ENCODE measurements around the gene KLF4. TPM values are rescaled to one million over a fixed set of nuclear protein-coding genes. Genes with fewer than 3 reads are reported as not detected.

KLF4 gene
- total and polyA plus RNA-seq, 12 donors, result 16.7 to 62.2 (median 28.9) TPM

DNA sequence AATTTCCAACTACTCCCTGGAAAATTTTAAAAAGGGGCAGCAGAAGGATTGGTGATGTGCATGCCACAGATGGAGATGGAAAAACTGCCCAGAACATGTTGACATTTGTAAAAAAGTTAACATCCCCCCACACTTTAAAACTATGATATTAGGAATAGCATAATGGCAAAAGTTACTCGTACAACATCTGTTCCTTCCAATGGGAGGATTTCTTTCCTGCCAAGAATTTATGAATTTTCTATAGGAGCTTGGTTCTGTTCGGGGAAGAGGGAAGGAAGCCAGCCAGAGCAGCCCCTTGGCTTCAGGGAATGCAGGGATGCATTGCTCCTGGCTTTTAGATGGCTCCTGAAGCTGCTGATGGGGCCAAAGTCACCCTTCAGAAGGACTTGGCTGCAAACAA is 22.7 kb downstream of the KLF4 start:
- ATAC-seq (no peak), DNase-seq (no peak)
- Histone ChIP-seq H3K9me3 (no peaks in the 10 kb centered on the region), H3K27me3 (peaks cover 0 to 20% (median 0%) of the 10 kb centered on the region in 7 donors), H3K4me1 (peaks cover 0 to 14% (median 6%) of the 10 kb centered on the region in 9 donors), H3K27ac (no peak overlapping the region), H3K4me3 (no peak overlapping the region), H3K36me3 (no peaks in the 10 kb centered on the region)
- intact Hi-C loops (cut with DNase I), result loop anchor here in 9 of 10 donors (5.0 to 10.0 kb wide), 6 partner anchors 805 to 1295 kb away; no protein-coding TSS in a partner anchor
- TF ChIP-seq, protein P1, sequence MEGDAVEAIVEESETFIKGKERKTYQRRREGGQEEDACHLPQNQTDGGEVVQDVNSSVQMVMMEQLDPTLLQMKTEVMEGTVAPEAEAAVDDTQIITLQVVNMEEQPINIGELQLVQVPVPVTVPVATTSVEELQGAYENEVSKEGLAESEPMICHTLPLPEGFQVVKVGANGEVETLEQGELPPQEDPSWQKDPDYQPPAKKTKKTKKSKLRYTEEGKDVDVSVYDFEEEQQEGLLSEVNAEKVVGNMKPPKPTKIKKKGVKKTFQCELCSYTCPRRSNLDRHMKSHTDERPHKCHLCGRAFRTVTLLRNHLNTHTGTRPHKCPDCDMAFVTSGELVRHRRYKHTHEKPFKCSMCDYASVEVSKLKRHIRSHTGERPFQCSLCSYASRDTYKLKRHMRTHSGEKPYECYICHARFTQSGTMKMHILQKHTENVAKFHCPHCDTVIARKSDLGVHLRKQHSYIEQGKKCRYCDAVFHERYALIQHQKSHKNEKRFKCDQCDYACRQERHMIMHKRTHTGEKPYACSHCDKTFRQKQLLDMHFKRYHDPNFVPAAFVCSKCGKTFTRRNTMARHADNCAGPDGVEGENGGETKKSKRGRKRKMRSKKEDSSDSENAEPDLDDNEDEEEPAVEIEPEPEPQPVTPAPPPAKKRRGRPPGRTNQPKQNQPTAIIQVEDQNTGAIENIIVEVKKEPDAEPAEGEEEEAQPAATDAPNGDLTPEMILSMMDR (IDR thresholded peaks at IDR 0.05), result no peak
- 75 to 82% methylated on average over 2 of the region's 2 CpGs for WGBS, 2 donors

DNA sequence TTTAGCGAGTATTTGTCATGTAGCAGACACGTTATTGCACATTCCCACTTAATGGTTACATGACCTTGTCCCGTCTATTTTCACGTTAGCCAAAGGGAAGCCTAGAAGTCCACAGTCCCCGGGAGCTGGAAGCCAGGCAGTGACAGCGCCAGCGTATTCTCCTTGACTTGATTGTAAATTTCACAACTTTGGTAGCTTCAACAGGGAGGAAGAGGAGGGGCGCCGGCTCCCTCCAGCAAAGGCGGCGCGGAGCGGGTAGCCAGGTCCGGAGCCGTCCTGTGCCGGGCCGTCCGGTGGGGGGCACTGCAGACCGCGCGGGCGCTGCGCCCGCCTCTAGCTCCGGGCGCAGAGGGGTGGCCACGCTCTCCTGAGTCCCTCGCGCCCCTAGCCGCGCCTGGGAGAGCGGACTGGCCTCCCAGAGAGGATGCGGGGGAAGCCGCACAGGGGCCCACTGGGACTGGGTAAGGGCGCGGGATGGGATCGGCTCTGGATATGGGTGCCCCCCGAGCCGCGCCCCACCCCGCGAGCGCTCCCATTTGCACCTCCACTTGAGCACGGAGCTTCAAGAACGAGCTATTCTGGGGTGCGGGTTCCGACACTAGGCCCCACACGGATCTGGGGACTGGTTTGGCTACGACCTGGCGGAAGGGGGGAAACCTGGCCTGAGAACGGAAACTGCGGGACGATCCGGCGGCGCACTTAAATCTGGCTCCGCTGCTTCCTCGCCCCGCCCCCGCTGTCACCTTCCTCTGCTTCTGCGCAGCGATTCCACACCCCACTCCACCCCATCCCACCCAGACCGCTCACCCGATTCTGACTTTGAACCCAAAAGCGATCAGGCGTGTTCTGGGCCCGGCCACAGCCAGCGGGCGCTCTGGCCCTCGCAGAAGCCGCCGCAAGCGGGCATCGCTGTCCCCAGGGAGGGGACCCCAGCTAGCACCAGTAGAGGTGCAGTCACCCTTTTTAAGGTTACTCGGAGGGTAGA is 23.8 kb downstream of the KLF4 start:
- TF ChIP-seq, protein P1 (IDR thresholded peaks at IDR 0.05), result peak; percentile 82 to 97 (median 94)
- WGBS, 2 donors, result 2 to 3% methylated on average over 61 to 75 of the region's 75 CpGs
- Histone ChIP-seq H3K4me3 (peak overlapping the region; percentile 30 to 76 (median 64)), H3K27me3 (peaks cover 0 to 20% (median 0%) of the 10 kb centered on the region in 7 donors), H3K36me3 (no peaks in the 10 kb centered on the region), H3K4me1 (peaks cover 0 to 14% (median 6%) of the 10 kb centered on the region in 9 donors), H3K27ac (peak overlapping the region in 6 of 10 donors; percentile 28 to 66 (median 53)), H3K9me3 (peaks cover 0 to 10% (median 2%) of the 10 kb centered on the region in 11 donors)
- DNase-seq (peak; percentile 55 to 80), ATAC-seq (peak; percentile 97 to 99 (median 98))
- intact Hi-C loops (cut with DNase I), result loop anchor here (1.0 to 10.0 kb wide), 9 partner anchors 807 to 1297 kb away; no protein-coding TSS in a partner anchor

DNA sequence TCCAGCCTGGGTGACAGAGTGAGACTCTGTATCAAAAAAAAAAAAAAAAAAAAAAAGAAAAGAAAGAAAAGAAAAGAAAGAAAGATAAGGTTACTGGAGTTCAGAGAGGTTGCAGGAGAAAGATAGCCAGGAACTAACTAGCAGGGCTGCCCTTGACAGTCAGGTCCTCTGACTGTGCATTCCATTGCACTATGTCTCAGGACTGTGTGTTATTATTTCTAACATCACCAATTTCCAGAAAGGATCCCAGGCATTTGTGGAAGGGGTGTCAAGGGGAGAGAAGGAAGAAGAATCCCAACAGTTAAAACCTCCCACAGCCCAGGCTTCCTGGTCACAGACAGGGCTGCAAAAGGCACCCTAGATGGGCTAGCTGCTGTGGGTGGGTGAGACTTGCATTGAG is 25.1 kb downstream of the KLF4 start:
- DNase-seq (no peak), ATAC-seq (no peak)
- Histone ChIP-seq H3K27ac (no peak overlapping the region), H3K27me3 (peaks cover 0 to 20% (median 0%) of the 10 kb centered on the region in 7 donors), H3K9me3 (peaks cover 0 to 17% (median 5%) of the 10 kb centered on the region in 11 donors), H3K4me3 (no peak overlapping the region), H3K4me1 (peaks cover 0 to 14% (median 6%) of the 10 kb centered on the region in 9 donors), H3K36me3 (no peaks in the 10 kb centered on the region)
- TF ChIP-seq, protein P1 (IDR thresholded peaks at IDR 0.05), result no peak
- intact Hi-C loops (cut with DNase I), result loop anchor here in 5 of 10 donors (2.0 to 10.0 kb wide), 4 partner anchors 810 to 1290 kb away; no protein-coding TSS in a partner anchor

DNA sequence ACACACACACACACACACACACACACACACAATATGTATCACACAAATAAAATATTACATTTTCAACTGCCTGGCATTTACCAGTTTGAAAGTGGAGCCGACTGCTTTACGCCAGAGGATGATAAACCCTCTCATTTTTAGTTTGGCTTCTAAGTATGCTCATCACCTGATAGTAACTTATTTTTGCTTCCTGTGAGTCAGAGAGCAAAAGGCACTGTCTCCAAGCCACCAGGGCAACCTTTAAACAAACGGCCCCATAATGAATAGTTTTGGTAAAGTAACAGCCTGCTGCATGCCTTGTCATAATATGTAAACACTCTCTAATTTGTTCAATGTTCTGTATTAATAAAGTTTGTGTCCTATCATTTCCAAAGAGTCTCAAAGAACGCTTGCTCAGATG is 26.9 kb downstream of the KLF4 start:
- TF ChIP-seq, protein P1 (IDR thresholded peaks at IDR 0.05), result no peak
- Histone ChIP-seq H3K27me3 (peaks cover 0 to 20% (median 0%) of the 10 kb centered on the region in 7 donors), H3K4me1 (peaks cover 0 to 14% (median 6%) of the 10 kb centered on the region in 9 donors), H3K27ac (no peak overlapping the region), H3K4me3 (no peak overlapping the region), H3K9me3 (peaks cover 0 to 17% (median 5%) of the 10 kb centered on the region in 11 donors), H3K36me3 (no peaks in the 10 kb centered on the region)
- 63 to 66% methylated on average over 4 of the region's 4 CpGs for WGBS, 2 donors
- no peak for ATAC-seq
- DNase-seq, result no peak
- intact Hi-C loops (cut with DNase I), result loop anchor here in 4 of 10 donors (10.0 kb wide), 3 partner anchors 812 to 1292 kb away; no protein-coding TSS in a partner anchor
